H1 (cell line): ENCODE data around the gene ARHGEF26. TPM values are rescaled to one million over a fixed set of nuclear protein-coding genes. Genes with fewer than 3 reads are reported as not detected.

ENCODE experiments used
- ASH2L ChIP-seq: fragments of 200-600, 300-600 bp; sonication (generic); IDR thresholded peaks from one replicate; pipeline ENCODE4 v1.7.1; 2017; ENCODE audit warnings: low read length
- ATF2 ChIP-seq: IDR thresholded peaks from 2 replicates; pipeline ENCODE4 v1.6.1; 2012; ENCODE audit warnings: low read length, inconsistent platforms
- CHD2 ChIP-seq: IDR thresholded peaks from 2 replicates; pipeline ENCODE4 v1.6.1; 2012; ENCODE audit warnings: low read length, improper control_type of control experiment
- CTBP2 ChIP-seq: IDR thresholded peaks from 2 replicates; pipeline ENCODE4 v1.7.0; 2011; ENCODE audit warnings: borderline replicate concordance, mild to moderate bottlenecking, moderate library complexity, mixed read lengths, low read length; ENCODE audit not compliant: insufficient read depth, insufficient read length
- CTCF ChIP-seq, 3 experiments: IDR thresholded peaks; 1 replicate in 2 of 3; 2 replicates in 1 of 3; pipeline versions ENCODE4 v1.5.1 to v1.6.1; 2011; ENCODE audit warnings: low read length in 3 of 3, mild to moderate bottlenecking in 3 of 3, inconsistent platforms in 2 of 3, low read depth in 1 of 3, moderate library complexity in 1 of 3; ENCODE audit not compliant: insufficient read depth in 1 of 3; ENCODE audit errors: control extremely low read depth in 1 of 3
- EGR1 ChIP-seq: IDR thresholded peaks from 2 replicates; pipeline ENCODE4 v1.6.1; 2011; ENCODE audit warnings: low read depth, low read length, borderline replicate concordance
- HDAC6 ChIP-seq: IDR thresholded peaks from one replicate; pipeline ENCODE4 v1.7.1; 2012; ENCODE audit warnings: low read depth, mild to moderate bottlenecking, inconsistent platforms, low read length, moderate library complexity
- JUND ChIP-seq: IDR thresholded peaks from 2 replicates; pipeline ENCODE4 v1.6.1; 2011; ENCODE audit warnings: mild to moderate bottlenecking, improper control_type of control experiment, low read length
- KDM4A ChIP-seq: IDR thresholded peaks from one replicate; pipeline ENCODE4 v1.7.1; 2012; ENCODE audit warnings: low read depth, mild to moderate bottlenecking, moderate library complexity, low read length, inconsistent platforms; ENCODE audit not compliant: severe bottlenecking
- SIN3A ChIP-seq, 2 experiments: IDR thresholded peaks in 1 of 2; conservative IDR thresholded peaks in 1 of 2; 2 replicates each; pipeline ENCODE4 v1.6.1; 2011 to 2012; ENCODE audit warnings: low read length in 2 of 2, improper control_type of control experiment in 1 of 2, low read depth in 1 of 2, mild to moderate bottlenecking in 1 of 2
- SIRT6 ChIP-seq: IDR thresholded peaks from one replicate; pipeline ENCODE4 v1.7.1; 2012; ENCODE audit warnings: low read length, inconsistent platforms
- TAF1 ChIP-seq: IDR thresholded peaks from 2 replicates; pipeline ENCODE4 v1.6.1; 2011; ENCODE audit warnings: mild to moderate bottlenecking, low read depth, low read length
- TAF7 ChIP-seq: optimal IDR thresholded peaks from 2 replicates; pipeline ENCODE3; 2011; ENCODE audit warnings: low read depth, mild to moderate bottlenecking, inconsistent platforms, low read length, moderate library complexity, borderline replicate concordance
- TBP ChIP-seq: IDR thresholded peaks from 2 replicates; pipeline ENCODE4 v1.6.1; 2011; ENCODE audit warnings: low read depth, low read length, improper control_type of control experiment
- TEAD4 ChIP-seq: IDR thresholded peaks from 2 replicates; pipeline ENCODE4 v1.6.1; 2012; ENCODE audit warnings: low read depth, low read length, inconsistent platforms, mixed read lengths
- ZNF274 ChIP-seq: IDR thresholded peaks from 2 replicates; pipeline ENCODE4 v1.7.0; 2012; ENCODE audit warnings: low read length, borderline replicate concordance; ENCODE audit errors: extremely low read depth
- polyA plus RNA-seq, 7 experiments: library from polyadenylated mRNA; depleted of rRNA in 3 of 7; stranded (reverse) in 5 of 7; unstranded in 2 of 7; fragments of >200 nt in 5 of 7; fragments of 200-250 nt in 2 of 7; gene quantifications; 1 replicate in 5 of 7; 2 replicates in 1 of 7; 4 replicates in 1 of 7; pipeline versions ENCODE4 v1.2.1 to v1.2.3, GENCODE V29; 2011 to 2013; ENCODE audit warnings: missing spikeins in 2 of 7, mixed read lengths in 2 of 7
- total RNA-seq: library from RNA; stranded (reverse); fragmentation: NEBNext Ultra II Directional; extraction: Animal tissue kit (Norgen Biotek cat#: 25700); gene quantifications from 2 replicates; pipeline ENCODE4 v1.2.1, GENCODE V29; 2021
- TF ChIP-seq, protein P1 (sequence below): IDR thresholded peaks from 2 replicates; pipeline ENCODE4 v1.6.1; 2012; ENCODE audit warnings: inconsistent platforms
- TF ChIP-seq, protein P2 (sequence below): IDR thresholded peaks from 2 replicates; pipeline ENCODE4 v1.6.1; 2012; ENCODE audit warnings: inconsistent platforms

Gene ARHGEF26
- total and polyA plus RNA-seq, 2 of the 8 experiments (the other 6 are each of a cell fraction or from before 2014, with no cell fraction given): 3.1 to 15.6 TPM

DNA sequence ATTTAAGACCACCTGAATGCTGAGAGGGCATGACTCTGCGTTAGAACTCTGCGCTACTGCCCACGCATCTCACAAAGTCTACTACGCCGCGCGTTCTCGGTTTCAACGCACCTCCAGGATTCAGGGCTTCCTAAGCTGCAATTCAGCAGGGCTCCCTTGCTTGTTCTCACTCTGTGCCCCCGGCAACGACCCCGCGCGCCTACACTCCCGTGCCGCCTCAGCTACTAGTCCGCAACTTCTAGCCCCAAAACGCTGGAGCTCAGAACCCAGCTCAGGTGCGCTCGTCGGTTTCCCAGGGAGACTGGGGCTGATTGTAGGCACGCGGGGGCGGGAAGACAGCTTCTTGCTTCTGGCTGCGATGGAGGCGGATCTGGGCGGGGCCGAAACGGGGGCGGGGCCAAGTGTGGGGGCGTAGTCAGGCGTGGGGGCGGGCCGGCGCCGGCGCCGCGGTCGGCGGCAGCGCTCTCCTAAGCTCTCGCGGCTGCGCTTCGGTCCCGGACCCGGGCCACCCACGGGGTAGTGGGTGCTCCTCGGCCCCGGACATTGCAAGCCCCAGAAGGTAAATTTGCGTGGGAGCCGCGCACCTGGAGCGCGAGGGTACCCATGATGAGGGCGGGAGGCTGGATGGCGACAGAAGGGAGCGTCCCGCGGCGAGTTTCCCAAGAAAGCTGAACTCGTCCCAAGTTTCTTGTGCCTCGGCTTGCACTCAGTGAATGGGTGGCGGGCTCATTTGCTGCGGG, at the start of gene ARHGEF26 (continued):
- TF ChIP-seq, protein P1, sequence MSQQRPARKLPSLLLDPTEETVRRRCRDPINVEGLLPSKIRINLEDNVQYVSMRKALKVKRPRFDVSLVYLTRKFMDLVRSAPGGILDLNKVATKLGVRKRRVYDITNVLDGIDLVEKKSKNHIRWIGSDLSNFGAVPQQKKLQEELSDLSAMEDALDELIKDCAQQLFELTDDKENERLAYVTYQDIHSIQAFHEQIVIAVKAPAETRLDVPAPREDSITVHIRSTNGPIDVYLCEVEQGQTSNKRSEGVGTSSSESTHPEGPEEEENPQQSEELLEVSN: peak; percentile 47; the same call in 1 of the 2 replicates
- TF ChIP-seq HDAC6: no peak
- no peak for TF ChIP-seq CTCF (IDR thresholded peaks at IDR 0.05; ENCODE audit: control extremely low read depth in 1 of 3, insufficient read depth in 1 of 3, low read depth in 1 of 3, low read length in 3 of 3)
- no peak for TF ChIP-seq CHD2
- TF ChIP-seq JUND: no peak
- TF ChIP-seq KDM4A: peak; percentile 91
- TF ChIP-seq TBP: peak; percentile 61
- no peak for TF ChIP-seq ATF2
- TF ChIP-seq, protein P2, sequence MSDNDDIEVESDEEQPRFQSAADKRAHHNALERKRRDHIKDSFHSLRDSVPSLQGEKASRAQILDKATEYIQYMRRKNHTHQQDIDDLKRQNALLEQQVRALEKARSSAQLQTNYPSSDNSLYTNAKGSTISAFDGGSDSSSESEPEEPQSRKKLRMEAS: peak; percentile 76; the same call in 1 of the 2 replicates
- no peak for TF ChIP-seq SIRT6
- TF ChIP-seq CTBP2: no peak
- no peak for TF ChIP-seq ZNF274
- TF ChIP-seq TEAD4: no peak
- TF ChIP-seq EGR1: peak; percentile 97
- TF ChIP-seq TAF1: peak; percentile 83
- TF ChIP-seq ASH2L: peak; percentile 77
- peak in 1 of 2 experiments; percentile 59; a peak in 2 of 4 replicates for TF ChIP-seq SIN3A (conservative IDR thresholded peaks at IDR 0.05 in 1 of 2, IDR thresholded peaks at IDR 0.05 in 1 of 2; ENCODE audit: low read depth in 1 of 2, low read length in 2 of 2)
- peak; percentile 55 for TF ChIP-seq TAF7
